LHCN-M2 (cell line): ENCODE measurements around the gene EFCC1. TPM values are rescaled to one million over a fixed set of nuclear protein-coding genes. Genes with fewer than 3 reads are reported as not detected.
"Not testable (repeated sequence)": the region's sequence is repeated elsewhere in the genome, so short reads cannot be mapped to it uniquely, and the experiment has no call there.

ENCODE experiments used
- DNase-seq: peaks from one replicate; pipeline ENCODE4 v3.0.0-alpha.2; 2012; ENCODE audit warnings: low read depth
- total RNA-seq: library from RNA; depleted of rRNA; stranded (reverse); fragments of >200 nt; gene quantifications from 2 replicates; pipeline ENCODE4 v1.2.3, GENCODE V29; 2014; rRNA removed

Gene EFCC1
- total RNA-seq, 1 experiment from 2014 or later: not detected

- no peak for DNase-seq
Measured at GRCh38 chr3:129077222-129077621, 76.1 kb downstream of the EFCC1 start.

GRCh38 chr3:129078510-129078909, 77.4 kb downstream of the EFCC1 start:
- DNase-seq: no peak

GRCh38 chr3:129081503-129081902, 80.4 kb downstream of the EFCC1 start:
- no peak for DNase-seq

GRCh38 chr3:129082026-129082425, 80.9 kb downstream of the EFCC1 start:
- no peak for DNase-seq

- no peak for DNase-seq
Measured at GRCh38 chr3:129084501-129084900, 83.4 kb downstream of the EFCC1 start.

GRCh38 chr3:129085165-129085715, 84.1 kb downstream of the EFCC1 start:
- no peak for DNase-seq

GRCh38 chr3:129085818-129086217, 84.7 kb downstream of the EFCC1 start:
- DNase-seq: no peak

GRCh38 chr3:129087138-129087702, 86.1 kb downstream of the EFCC1 start:
- DNase-seq: no peak

GRCh38 chr3:129087904-129088303, 86.8 kb downstream of the EFCC1 start:
- not testable (repeated sequence) for DNase-seq

- DNase-seq: not testable (repeated sequence)
Measured at GRCh38 chr3:129088312-129088711, 87.2 kb downstream of the EFCC1 start.

Other genes starting within 250 kb of the EFCC1 start
- 50.1 and 51.6 TPM in 2 replicates for gene ACAD9, start 121.7 kb upstream of the EFCC1 start, total RNA-seq
- gene CFAP92, start 7.2 kb upstream of the EFCC1 start, total RNA-seq: not detected in 2 replicates
- not detected in 2 replicates for gene GP9, start 59.5 kb downstream of the EFCC1 start, total RNA-seq
- gene RAB43, start 120.5 kb downstream of the EFCC1 start, total RNA-seq: 16.3 and 21.5 TPM in 2 replicates
- gene ISY1, start 159.8 kb downstream of the EFCC1 start, total RNA-seq: 26.9 TPM in 2 replicates
- gene CNBP, start 182.6 kb downstream of the EFCC1 start, total RNA-seq: 370 and 371 TPM in 2 replicates
- 192 TPM in 2 replicates for gene COPG1, start 248.3 kb downstream of the EFCC1 start, total RNA-seq